ENCODE data around the gene HSDL2.

The HSDL2 gene

DNA sequence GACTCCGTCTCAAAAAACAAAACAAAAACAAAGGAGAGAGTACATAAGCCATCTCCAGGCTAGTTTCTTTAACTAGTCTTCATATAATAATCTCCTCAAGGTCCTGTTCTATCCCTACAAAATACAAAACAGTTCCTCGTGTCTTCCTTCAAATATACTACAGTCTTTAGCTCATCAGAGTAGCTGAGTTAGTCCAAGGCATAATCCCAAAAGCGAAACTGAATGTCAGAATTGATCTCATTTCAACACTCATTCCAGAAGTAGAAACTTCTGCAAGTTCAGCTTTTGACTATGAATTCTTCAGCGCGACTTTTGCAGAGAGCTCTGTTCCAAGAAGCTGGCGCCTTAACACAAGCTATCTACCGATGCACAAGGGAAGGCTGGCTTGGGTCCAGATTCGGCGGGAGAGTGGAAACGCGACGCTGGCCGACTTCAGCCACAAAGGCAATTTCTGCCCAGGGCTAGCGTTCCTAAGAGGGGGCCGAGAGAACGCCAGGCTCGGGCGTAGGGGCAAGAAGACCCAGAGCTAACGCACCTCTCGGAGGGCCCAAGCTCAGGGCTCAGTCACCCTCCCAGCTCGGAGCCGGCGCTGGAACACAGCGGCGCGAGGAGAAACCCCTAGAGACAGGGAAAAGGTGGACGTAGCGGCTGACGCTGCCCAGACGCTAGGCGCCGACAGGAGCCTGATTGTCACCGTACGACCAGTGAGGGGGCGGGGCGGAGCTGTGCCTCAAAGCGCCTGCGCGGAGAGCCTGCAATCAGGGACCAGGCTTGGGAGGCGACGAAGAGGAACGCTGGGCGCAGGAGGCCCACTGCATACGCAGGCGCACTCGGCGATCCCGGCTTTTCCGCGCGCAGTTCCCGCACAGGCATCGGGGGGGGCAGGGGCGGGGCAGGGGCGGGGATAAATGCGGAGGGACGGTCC, 469 bp upstream of the HSDL2 start:
- peak overlapping the region; percentile 83 for H3K4me3 ChIP-seq (ENCODE audit: severe bottlenecking)
- H3K36me3 ChIP-seq (ENCODE audit: low read depth): no peaks in the 10 kb centered on the region
- peaks cover 10% of the 10 kb centered on the region for H3K4me1 ChIP-seq (ENCODE audit: insufficient read depth, poor library complexity, severe bottlenecking)
- TF ChIP-seq, protein P1, sequence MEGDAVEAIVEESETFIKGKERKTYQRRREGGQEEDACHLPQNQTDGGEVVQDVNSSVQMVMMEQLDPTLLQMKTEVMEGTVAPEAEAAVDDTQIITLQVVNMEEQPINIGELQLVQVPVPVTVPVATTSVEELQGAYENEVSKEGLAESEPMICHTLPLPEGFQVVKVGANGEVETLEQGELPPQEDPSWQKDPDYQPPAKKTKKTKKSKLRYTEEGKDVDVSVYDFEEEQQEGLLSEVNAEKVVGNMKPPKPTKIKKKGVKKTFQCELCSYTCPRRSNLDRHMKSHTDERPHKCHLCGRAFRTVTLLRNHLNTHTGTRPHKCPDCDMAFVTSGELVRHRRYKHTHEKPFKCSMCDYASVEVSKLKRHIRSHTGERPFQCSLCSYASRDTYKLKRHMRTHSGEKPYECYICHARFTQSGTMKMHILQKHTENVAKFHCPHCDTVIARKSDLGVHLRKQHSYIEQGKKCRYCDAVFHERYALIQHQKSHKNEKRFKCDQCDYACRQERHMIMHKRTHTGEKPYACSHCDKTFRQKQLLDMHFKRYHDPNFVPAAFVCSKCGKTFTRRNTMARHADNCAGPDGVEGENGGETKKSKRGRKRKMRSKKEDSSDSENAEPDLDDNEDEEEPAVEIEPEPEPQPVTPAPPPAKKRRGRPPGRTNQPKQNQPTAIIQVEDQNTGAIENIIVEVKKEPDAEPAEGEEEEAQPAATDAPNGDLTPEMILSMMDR (IDR thresholded peaks at IDR 0.05; ENCODE audit: poor library complexity, severe bottlenecking): no peak
- DNase-seq (ENCODE audit: low spot score) (peak; percentile 98), ATAC-seq (ENCODE audit: low read depth) (peak; percentile 87)
- H3K27me3 ChIP-seq (ENCODE audit: insufficient read depth, poor library complexity, severe bottlenecking): no peaks in the 10 kb centered on the region
- no peaks in the 10 kb centered on the region for H3K9me3 ChIP-seq (ENCODE audit: severe bottlenecking)
- H3K27ac ChIP-seq (ENCODE audit: poor library complexity, severe bottlenecking): peak overlapping the region; percentile 67

DNA sequence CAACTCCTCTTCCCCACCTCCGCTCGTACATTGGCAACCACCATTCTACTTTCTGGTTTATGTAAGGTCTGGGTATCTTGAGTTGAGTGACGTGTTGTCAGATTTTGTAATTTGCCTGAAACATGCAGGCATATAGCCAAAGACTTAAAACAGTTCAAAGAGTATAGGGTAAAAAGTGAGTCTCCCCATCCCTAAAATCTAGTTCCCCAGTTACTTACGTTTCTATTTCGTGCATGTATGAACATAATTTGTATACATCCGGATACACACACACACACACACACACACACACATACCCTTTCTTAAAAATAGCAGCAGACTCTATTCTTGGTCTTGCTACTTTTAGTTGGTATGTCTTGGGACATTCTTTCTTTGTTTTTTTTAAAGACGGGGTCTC, 915 bp downstream of the HSDL2 start:
- Histone ChIP-seq H3K9me3 (ENCODE audit: severe bottlenecking) (no peaks in the 10 kb centered on the region), H3K27ac (ENCODE audit: poor library complexity, severe bottlenecking) (peak overlapping the region; percentile 67), H3K4me1 (ENCODE audit: insufficient read depth, poor library complexity, severe bottlenecking) (peaks cover 10% of the 10 kb centered on the region), H3K4me3 (ENCODE audit: severe bottlenecking) (peak overlapping the region; percentile 83), H3K27me3 (ENCODE audit: insufficient read depth, poor library complexity, severe bottlenecking) (no peaks in the 10 kb centered on the region), H3K36me3 (ENCODE audit: low read depth) (no peaks in the 10 kb centered on the region)
- no peak for ATAC-seq (ENCODE audit: low read depth)
- TF ChIP-seq, protein P1 (IDR thresholded peaks at IDR 0.05; ENCODE audit: poor library complexity, severe bottlenecking): no peak
- no peak for DNase-seq (ENCODE audit: low spot score)

DNA sequence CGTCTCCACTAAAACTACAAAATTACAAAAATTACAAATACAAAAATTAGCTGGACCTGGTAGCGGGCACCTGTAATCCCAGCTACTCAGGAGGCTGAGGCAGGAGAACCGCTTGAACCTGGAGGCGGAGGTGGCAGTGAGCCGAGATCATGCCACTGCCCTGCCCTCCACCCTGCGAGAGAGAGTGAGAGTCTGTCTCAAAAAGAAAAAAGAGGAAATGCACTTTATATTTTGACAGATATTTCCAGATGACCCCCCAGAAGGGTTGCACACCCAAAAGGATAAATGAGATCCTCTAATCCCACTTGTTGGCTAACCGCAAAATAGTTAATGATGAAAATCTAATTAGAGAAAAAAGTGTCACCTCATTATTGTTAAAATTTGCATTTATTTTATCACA, 2.2 kb downstream of the HSDL2 start:
- TF ChIP-seq, protein P1 (IDR thresholded peaks at IDR 0.05; ENCODE audit: poor library complexity, severe bottlenecking): no peak
- no peak for ATAC-seq (ENCODE audit: low read depth)
- H3K27ac ChIP-seq (ENCODE audit: poor library complexity, severe bottlenecking): no peak overlapping the region

DNA sequence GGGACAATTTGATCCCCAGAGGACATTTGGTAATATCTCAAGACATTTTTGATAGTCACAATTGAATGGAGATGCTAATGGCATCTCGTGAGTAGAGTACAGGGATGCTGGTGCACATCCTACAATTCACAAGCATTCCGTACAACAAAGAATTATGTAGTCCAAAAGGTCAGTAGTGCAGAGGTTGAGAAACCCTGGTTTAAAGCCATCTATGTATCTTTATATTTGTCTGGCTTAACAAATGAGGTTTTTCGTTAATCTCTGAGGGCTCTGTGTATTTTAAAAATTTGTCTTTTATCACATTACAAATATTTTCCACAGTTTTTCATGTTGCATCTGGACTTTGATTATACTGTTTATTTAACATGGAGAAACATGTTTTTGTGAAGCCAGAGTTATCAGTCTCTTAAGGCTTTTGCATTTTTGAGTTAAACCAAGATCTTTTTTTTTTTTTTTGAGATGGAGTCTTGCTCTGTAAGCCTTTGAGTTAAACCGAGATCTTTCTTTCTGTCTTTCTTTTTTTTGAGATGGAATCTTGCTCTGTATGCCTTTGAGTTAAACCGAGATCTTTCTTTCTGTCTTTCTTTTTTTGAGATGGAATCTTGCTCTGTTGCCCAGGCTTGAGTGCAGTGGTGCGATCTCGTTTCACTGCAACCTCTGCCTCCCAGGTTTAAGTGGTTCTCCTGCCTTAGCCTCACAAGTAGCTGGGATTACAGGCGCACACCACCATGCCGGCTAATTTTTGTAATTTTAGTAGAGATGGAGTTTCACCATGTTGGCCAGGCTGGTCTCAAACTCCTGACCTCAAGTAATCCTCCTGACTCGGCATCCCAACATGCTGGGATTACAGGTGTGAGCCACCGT, 2.8 kb downstream of the HSDL2 start:
- peaks cover 9% of the 10 kb centered on the region; the same call in 1 of the 2 replicates for H3K36me3 ChIP-seq (ENCODE audit: low read depth)
- H3K4me1 ChIP-seq (ENCODE audit: insufficient read depth, poor library complexity, severe bottlenecking): peaks cover 7% of the 10 kb centered on the region
- no peak overlapping the region for H3K4me3 ChIP-seq (ENCODE audit: severe bottlenecking)
- no peaks in the 10 kb centered on the region for H3K27me3 ChIP-seq (ENCODE audit: insufficient read depth, poor library complexity, severe bottlenecking)
- TF ChIP-seq, protein P1 (IDR thresholded peaks at IDR 0.05; ENCODE audit: poor library complexity, severe bottlenecking): no peak
- H3K27ac ChIP-seq (ENCODE audit: poor library complexity, severe bottlenecking): no peak overlapping the region
- ATAC-seq (ENCODE audit: low read depth) (no peak), DNase-seq (ENCODE audit: low spot score) (no peak)
- H3K9me3 ChIP-seq (ENCODE audit: severe bottlenecking): no peaks in the 10 kb centered on the region

More for the DNA sequence above, 2.2 kb downstream of the HSDL2 start:
- no peak for DNase-seq (ENCODE audit: low spot score)
- no peaks in the 10 kb centered on the region for H3K9me3 ChIP-seq (ENCODE audit: severe bottlenecking)
- H3K4me1 ChIP-seq (ENCODE audit: insufficient read depth, poor library complexity, severe bottlenecking): peaks cover 10% of the 10 kb centered on the region
- peaks cover 9% of the 10 kb centered on the region; the same call in 1 of the 2 replicates for H3K36me3 ChIP-seq (ENCODE audit: low read depth)
- H3K4me3 ChIP-seq (ENCODE audit: severe bottlenecking): no peak overlapping the region
- no peaks in the 10 kb centered on the region for H3K27me3 ChIP-seq (ENCODE audit: insufficient read depth, poor library complexity, severe bottlenecking)

All from RWPE2 (cell line).